ENCODE measurements around the gene UMODL1. TPM values are rescaled to one million over a fixed set of nuclear protein-coding genes. Genes with fewer than 3 reads are reported as not detected.

Gene UMODL1
- total and polyA plus RNA-seq, 10 of the 15 experiments (the other 5 are each of a cell fraction or from before 2014, with no cell fraction given): 0.01 to 0.11 (median 0.03) TPM; not detected in 5

- WGBS (ENCODE audit: insufficient coverage, insufficient replicate concordance, low lambda C conversion rate, missing lambda C conversion rate): 0% methylated on average over 1 of the region's 3 CpGs
- intact Hi-C loops (cut with micrococcal nuclease; ENCODE audit: unreplicated experiment) (loop anchor here (2.0 to 10.0 kb wide), 2 partner anchors 393 to 671 kb away; no protein-coding TSS in a partner anchor), in situ Hi-C loops (cut with MboI) (loop anchor here (10.0 kb wide), 1 partner anchor 681 kb away; no protein-coding TSS in a partner anchor)
- ChIA-PET SMC1A (ENCODE audit: uncharacterized antibody, unreplicated experiment) (interaction anchor here (0.7 to 2.2 kb wide), 3 partner anchors 115 to 183 kb away, joined by 3 to 71 read pairs (median 4); no protein-coding TSS in a partner anchor), CTCF (interaction anchor here (1.0 to 2.2 kb wide), 7 partner anchors 12 to 307 kb away, joined by 5 to 83 read pairs (median 16); no protein-coding TSS in a partner anchor), RAD21 (ENCODE audit: unreplicated experiment) (interaction anchor here (1.4 to 2.0 kb wide), 2 partner anchors 119 to 394 kb away, joined by 7 to 8 read pairs; no protein-coding TSS in a partner anchor), POLR2A (no interaction called here)
- FAIRE-seq: no peak
- no peaks in the 10 kb centered on the region for H3K27me3 ChIP-seq (replicated peaks in 1 of 2; ENCODE audit: control insufficient read depth in 2 of 2, insufficient read depth in 2 of 2, low read length in 1 of 2)
- BruUV-seq (replicated peaks): no TSS peak
- no peak overlapping the region for H3K9ac ChIP-seq (ENCODE audit: control insufficient read depth, insufficient read depth, low read length)
- no peaks in the 10 kb centered on the region for H3K9me3 ChIP-seq (replicated peaks; ENCODE audit: control insufficient read depth, insufficient read depth, low read length)
- H3K27ac ChIP-seq (ENCODE audit: control insufficient read depth, insufficient read depth): no peak overlapping the region
- H4K20me1 ChIP-seq (ENCODE audit: control insufficient read depth, insufficient read depth): no peaks in the 10 kb centered on the region
- H3K4me3 ChIP-seq: no peak overlapping the region
- TF ChIP-seq CHD2 (IDR thresholded peaks at IDR 0.05; ENCODE audit: borderline replicate concordance, low read depth, low read length): no peak
- TF ChIP-seq ZNF622 (IDR thresholded peaks at IDR 0.05): no peak
- TF ChIP-seq, protein P1, sequence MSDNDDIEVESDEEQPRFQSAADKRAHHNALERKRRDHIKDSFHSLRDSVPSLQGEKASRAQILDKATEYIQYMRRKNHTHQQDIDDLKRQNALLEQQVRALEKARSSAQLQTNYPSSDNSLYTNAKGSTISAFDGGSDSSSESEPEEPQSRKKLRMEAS (IDR thresholded peaks at IDR 0.05; ENCODE audit: low read depth, low read length): no peak
- TF ChIP-seq ESRRA (IDR thresholded peaks at IDR 0.05; ENCODE audit: low read length): no peak
- no peak for TF ChIP-seq KLF5 (IDR thresholded peaks at IDR 0.05; ENCODE audit: partially characterized antibody)
- TF ChIP-seq CBFB (IDR thresholded peaks at IDR 0.05; ENCODE audit: low read depth): no peak
- no peak for TF ChIP-seq ZBTB11 (CRISPR knock-in tag; IDR thresholded peaks at IDR 0.05)
- no peak for TF ChIP-seq ELK1 (IDR thresholded peaks at IDR 0.05; ENCODE audit: low read depth, low read length)
- no peak for TF ChIP-seq YY1 (IDR thresholded peaks at IDR 0.05; ENCODE audit: low read depth, low read length)
- TF ChIP-seq NR2C1 (IDR thresholded peaks at IDR 0.05): no peak
- no peak for TF ChIP-seq SIN3A (IDR thresholded peaks at IDR 0.05; ENCODE audit: low read depth, low read length)
- no peak for TF ChIP-seq EED (IDR thresholded peaks at IDR 0.05; ENCODE audit: low read depth)
- no peak for TF ChIP-seq FOXK2 (IDR thresholded peaks at IDR 0.05)
- TF ChIP-seq, protein P2, sequence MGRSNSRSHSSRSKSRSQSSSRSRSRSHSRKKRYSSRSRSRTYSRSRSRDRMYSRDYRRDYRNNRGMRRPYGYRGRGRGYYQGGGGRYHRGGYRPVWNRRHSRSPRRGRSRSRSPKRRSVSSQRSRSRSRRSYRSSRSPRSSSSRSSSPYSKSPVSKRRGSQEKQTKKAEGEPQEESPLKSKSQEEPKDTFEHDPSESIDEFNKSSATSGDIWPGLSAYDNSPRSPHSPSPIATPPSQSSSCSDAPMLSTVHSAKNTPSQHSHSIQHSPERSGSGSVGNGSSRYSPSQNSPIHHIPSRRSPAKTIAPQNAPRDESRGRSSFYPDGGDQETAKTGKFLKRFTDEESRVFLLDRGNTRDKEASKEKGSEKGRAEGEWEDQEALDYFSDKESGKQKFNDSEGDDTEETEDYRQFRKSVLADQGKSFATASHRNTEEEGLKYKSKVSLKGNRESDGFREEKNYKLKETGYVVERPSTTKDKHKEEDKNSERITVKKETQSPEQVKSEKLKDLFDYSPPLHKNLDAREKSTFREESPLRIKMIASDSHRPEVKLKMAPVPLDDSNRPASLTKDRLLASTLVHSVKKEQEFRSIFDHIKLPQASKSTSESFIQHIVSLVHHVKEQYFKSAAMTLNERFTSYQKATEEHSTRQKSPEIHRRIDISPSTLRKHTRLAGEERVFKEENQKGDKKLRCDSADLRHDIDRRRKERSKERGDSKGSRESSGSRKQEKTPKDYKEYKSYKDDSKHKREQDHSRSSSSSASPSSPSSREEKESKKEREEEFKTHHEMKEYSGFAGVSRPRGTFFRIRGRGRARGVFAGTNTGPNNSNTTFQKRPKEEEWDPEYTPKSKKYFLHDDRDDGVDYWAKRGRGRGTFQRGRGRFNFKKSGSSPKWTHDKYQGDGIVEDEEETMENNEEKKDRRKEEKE (IDR thresholded peaks at IDR 0.05): no peak
- no peak overlapping the region for H2AFZ ChIP-seq (ENCODE audit: control insufficient read depth, low read depth, low read length)
- no peaks in the 10 kb centered on the region; the same call in 1 of the 2 replicates for H3K4me1 ChIP-seq (ENCODE audit: control insufficient read depth, insufficient read depth, low read length)
- H3K4me2 ChIP-seq (ENCODE audit: control insufficient read depth, insufficient read depth): no peak overlapping the region
- H3K36me3 ChIP-seq (ENCODE audit: control insufficient read depth in 2 of 2, insufficient read depth in 2 of 2, low read length in 1 of 2): no peaks in the 10 kb centered on the region; a peak in 1 of 4 replicates
- no peaks in the 10 kb centered on the region for H3K79me2 ChIP-seq (ENCODE audit: control insufficient read depth, insufficient read depth, low read length)
- no peak for ATAC-seq
- no peak for DNase-seq (ENCODE audit: low read depth, low spot score)
Measured at GRCh38 chr21:42144221-42144620, 73.1 kb downstream of the UMODL1 start.

All from GM12878 (cell line).